MCF 10A (cell line): ENCODE data around the gene EXOC3. TPM values are rescaled to one million over a fixed set of nuclear protein-coding genes. Genes with fewer than 3 reads are reported as not detected.
"Not testable (repeated sequence)": the region's sequence is repeated elsewhere in the genome, so short reads cannot be mapped to it uniquely, and the experiment has no call there.

Experiments
- BruUV-seq: library from RNA; stranded (reverse); fragments of 400-500 nt; replicated peaks from 2 replicates; lab custom pipeline; 2021; lab: Mats Ljungman, UMichigan
- CTCF ChIA-PET: fragments of 300-600 bp; sonication (Branson Sonifier 250); formaldehyde crosslinking; extraction: SDS; loops from one replicate; lab custom pipeline; 2021; ENCODE audit warnings: antibody characterized with exemption, inconsistent platforms; lab: Yijun Ruan, JAX
- POLR2A ChIA-PET: fragments of 300-600, 350-650 bp; sonication (Branson Sonifier 250); formaldehyde crosslinking; extraction: SDS; loops from one replicate; lab custom pipeline; 2020; ENCODE audit warnings: antibody characterized with exemption, inconsistent platforms; lab: Yijun Ruan, JAX
- DNase-seq: peaks from one replicate; pipeline ENCODE4 v3.0.0-alpha.2; 2018; ENCODE audit not compliant: unreplicated experiment
- H3K27ac Mint-ChIP-seq: one replicate; pipeline ENCODE4 v1.8.0; 2022; ENCODE audit warnings: mild to moderate bottlenecking, low read depth, mixed read lengths; ENCODE audit not compliant: unreplicated experiment
- H3K27me3 Mint-ChIP-seq: one replicate; pipeline ENCODE4 v1.8.0; 2022; ENCODE audit warnings: mixed read lengths; ENCODE audit not compliant: insufficient read depth, unreplicated experiment
- H3K36me3 Mint-ChIP-seq: one replicate; pipeline ENCODE4 v1.8.0; 2022; ENCODE audit warnings: mild to moderate bottlenecking, moderate library complexity, mixed read lengths; ENCODE audit not compliant: insufficient read depth, unreplicated experiment
- H3K4me1 Mint-ChIP-seq: one replicate; pipeline ENCODE4 v1.8.0; 2022; ENCODE audit warnings: mixed read lengths; ENCODE audit not compliant: insufficient read depth, unreplicated experiment
- H3K4me3 Mint-ChIP-seq: one replicate; pipeline ENCODE4 v1.8.0; 2022; ENCODE audit warnings: mild to moderate bottlenecking, moderate library complexity, mixed read lengths; ENCODE audit not compliant: unreplicated experiment
- H3K9me3 Mint-ChIP-seq: one replicate; pipeline ENCODE4 v1.8.0; 2022; ENCODE audit warnings: mixed read lengths; ENCODE audit not compliant: unreplicated experiment
- intact Hi-C: fragments of 100-400 bp; cut with micrococcal nuclease; formaldehyde crosslinking; loops from 2 replicates; pipeline ENCODE4 v1.14.1; 2022
- total RNA-seq: library from RNA; stranded (reverse); gene quantifications from 2 replicates; pipeline ENCODE4 v1.2.3, GENCODE V29; 2022
- TF ChIP-seq, protein P1 (sequence below): fragments of 200-600 bp; IDR thresholded peaks from one replicate; pipeline ENCODE4 v1.8.0; 2022; ENCODE audit warnings: antibody characterized with exemption, mild to moderate bottlenecking; ENCODE audit not compliant: unreplicated experiment

The EXOC3 gene
- total RNA-seq, 1 experiment from 2014 or later = 44.1 TPM

DNA sequence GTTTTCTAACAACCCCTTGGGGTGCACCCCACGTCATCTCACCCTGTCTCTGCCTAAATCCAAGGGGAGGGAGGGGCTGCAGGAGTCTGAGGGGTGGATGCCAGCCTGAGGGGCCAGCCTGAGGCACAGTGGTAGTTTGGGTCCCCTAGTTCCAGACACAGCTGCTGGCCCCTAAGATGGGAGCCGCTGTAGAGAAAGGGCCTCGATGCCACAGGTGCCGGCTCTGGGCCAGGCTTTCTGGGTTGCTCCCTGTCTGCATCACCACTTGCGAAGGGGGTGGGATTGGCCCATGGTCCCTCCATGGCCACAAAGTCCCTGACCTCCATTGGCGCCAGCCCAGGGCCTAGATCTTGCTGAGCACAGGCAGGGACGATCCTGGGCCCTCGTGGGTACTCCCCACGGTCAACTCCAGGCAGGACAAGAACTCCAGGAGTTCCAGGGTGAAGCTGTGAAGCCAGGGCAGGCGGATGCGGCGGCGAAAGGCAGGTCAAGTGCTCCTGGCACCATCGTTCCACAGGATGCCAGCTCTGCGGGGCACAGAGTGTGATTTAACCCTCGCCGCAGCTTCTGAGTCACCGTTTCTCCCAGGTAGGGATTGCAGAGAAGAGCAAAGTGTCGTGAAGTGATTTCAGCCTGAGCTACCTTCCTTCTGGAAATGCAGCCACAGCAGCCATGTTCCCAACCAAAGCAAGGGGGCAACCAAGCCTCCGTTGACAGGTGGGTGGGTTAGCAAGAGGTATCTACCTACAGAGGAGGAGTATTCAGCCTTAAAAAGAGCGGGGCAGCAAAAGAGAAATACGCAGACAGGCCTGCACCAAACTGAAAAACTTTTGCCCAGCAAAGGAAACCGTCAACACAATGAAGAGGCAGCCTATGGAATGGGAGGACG, 41.6 kb upstream of the EXOC3 start:
- TF ChIP-seq, protein P1, sequence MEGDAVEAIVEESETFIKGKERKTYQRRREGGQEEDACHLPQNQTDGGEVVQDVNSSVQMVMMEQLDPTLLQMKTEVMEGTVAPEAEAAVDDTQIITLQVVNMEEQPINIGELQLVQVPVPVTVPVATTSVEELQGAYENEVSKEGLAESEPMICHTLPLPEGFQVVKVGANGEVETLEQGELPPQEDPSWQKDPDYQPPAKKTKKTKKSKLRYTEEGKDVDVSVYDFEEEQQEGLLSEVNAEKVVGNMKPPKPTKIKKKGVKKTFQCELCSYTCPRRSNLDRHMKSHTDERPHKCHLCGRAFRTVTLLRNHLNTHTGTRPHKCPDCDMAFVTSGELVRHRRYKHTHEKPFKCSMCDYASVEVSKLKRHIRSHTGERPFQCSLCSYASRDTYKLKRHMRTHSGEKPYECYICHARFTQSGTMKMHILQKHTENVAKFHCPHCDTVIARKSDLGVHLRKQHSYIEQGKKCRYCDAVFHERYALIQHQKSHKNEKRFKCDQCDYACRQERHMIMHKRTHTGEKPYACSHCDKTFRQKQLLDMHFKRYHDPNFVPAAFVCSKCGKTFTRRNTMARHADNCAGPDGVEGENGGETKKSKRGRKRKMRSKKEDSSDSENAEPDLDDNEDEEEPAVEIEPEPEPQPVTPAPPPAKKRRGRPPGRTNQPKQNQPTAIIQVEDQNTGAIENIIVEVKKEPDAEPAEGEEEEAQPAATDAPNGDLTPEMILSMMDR = no peak
- POLR2A ChIA-PET = no interaction called here
- no peaks in the 10 kb centered on the region for H3K27me3 Mint-ChIP-seq
- H3K9me3 Mint-ChIP-seq = no peaks in the 10 kb centered on the region
- H3K4me3 Mint-ChIP-seq = no peak overlapping the region
- intact Hi-C loops = no loop called here
- no peak for DNase-seq
- CTCF ChIA-PET = interaction anchor here (0.6 to 0.8 kb wide), 2 partner anchors 65 to 72 kb away, joined by 3 read pairs; no protein-coding TSS in a partner anchor
- no TSS peak for BruUV-seq
- no peaks in the 10 kb centered on the region for H3K36me3 Mint-ChIP-seq
- peaks cover under 1% of the 10 kb centered on the region for H3K4me1 Mint-ChIP-seq
- H3K27ac Mint-ChIP-seq = no peak overlapping the region

DNA sequence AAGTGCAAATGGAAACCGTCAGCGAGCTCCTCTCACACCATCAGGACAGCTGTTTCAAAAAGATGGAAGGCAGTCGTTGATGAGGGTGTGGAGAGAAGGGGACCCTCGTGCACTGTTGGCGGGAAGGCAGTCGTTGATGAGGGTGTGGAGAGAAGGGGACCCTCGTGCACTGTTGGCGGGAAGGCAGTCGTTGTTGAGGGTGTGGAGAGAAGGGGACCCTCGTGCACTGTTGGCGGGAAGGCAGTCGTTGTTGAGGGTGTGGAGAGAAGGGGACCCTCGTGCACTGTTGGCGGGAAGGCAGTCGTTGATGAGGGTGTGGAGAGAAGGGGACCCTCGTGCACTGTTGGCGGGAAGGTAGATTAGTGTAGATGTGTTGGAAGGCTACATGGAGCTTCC, 40.8 kb upstream of the EXOC3 start:
- not testable (repeated sequence) for BruUV-seq, DNase-seq

DNA sequence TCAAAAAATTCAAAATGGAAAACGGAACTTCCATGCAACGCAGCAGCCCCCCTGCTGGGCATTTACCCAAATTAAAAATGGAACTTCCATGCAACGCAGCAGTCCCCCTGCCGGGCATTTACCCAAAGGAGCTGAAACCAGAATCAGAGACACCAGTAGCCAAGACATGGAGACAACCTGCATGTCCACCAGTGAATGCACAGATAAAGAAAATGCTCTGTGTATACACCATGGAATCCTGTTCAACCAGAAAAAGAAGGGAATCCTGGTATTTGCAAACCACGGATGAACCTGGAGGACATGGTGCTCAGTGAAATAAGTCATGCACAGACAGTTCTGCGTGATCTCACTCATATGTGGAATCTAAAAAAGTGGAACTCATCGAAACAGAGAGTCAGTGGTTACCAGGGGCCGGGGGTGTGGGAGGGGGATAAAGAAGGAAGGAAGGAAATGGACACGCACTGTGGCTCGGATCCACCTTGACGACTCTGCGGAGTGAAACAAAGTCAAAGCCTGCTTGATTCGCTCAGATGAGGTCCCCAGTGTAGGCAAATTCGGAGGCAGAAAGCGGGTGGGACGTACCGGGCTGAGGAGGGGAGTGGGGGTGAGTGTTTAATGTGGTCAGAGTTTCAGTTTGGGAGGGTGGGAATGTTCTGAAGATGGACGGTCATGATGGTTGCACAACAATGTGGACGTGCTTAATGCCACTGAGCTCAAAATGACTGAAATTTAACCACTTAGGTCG, 40.2 kb upstream of the EXOC3 start:
- intact Hi-C loops = no loop called here
- Mint-ChIP-seq H3K27me3 (no peaks in the 10 kb centered on the region), H3K36me3 (no peaks in the 10 kb centered on the region), H3K27ac (no peak overlapping the region), H3K9me3 (no peaks in the 10 kb centered on the region), H3K4me3 (no peak overlapping the region), H3K4me1 (peaks cover 14% of the 10 kb centered on the region)
- no TSS peak for BruUV-seq
- TF ChIP-seq, protein P1 = no peak
- CTCF ChIA-PET = interaction anchor here (0.8 kb wide), 1 partner anchor 66 kb away, joined by 3 read pairs; no protein-coding TSS in a partner anchor
- POLR2A ChIA-PET = interaction anchor here (0.7 kb wide), 1 partner anchor 10 kb away, joined by 3 read pairs; no protein-coding TSS in a partner anchor
- no peak for DNase-seq

More for the DNA sequence above, 40.8 kb upstream of the EXOC3 start:
- H3K36me3 Mint-ChIP-seq, intact Hi-C loops, H3K4me3 Mint-ChIP-seq, H3K27me3 Mint-ChIP-seq, H3K9me3 Mint-ChIP-seq, H3K4me1 Mint-ChIP-seq, H3K27ac Mint-ChIP-seq: not testable (repeated sequence)
- ChIA-PET CTCF (interaction anchor here (0.6 to 0.8 kb wide), 2 partner anchors 65 to 72 kb away, joined by 3 read pairs; no protein-coding TSS in a partner anchor), POLR2A (interaction anchor here (0.7 kb wide), 1 partner anchor 11 kb away, joined by 3 read pairs; no protein-coding TSS in a partner anchor)

DNA sequence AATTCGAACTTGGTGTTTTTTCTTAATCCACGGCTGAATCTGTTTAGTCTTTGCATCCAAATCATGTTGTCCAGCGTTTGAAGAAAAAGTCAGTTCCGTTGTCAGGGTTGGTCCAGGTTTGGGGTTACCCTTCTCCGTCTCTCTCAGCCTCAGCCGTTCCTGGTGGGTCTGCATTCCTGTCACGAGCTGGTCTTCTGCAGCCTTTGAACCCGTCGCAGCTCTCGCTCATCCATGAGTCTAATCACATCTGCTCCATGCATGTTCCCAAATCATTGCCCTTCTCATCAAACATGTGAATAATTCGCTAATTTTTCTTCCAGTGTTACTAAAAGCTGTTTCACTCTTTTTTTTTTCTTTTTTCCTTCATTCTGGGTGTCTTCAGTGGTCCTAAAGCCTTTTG, 39.0 kb upstream of the EXOC3 start:
- ChIA-PET POLR2A (interaction anchor here (0.6 kb wide), 1 partner anchor 270 kb away, joined by 4 read pairs; no protein-coding TSS in a partner anchor), CTCF (no interaction called here)
- TF ChIP-seq, protein P1 = no peak
- no peaks in the 10 kb centered on the region for H3K36me3 Mint-ChIP-seq
- no peaks in the 10 kb centered on the region for H3K27me3 Mint-ChIP-seq
- H3K9me3 Mint-ChIP-seq = no peaks in the 10 kb centered on the region
- intact Hi-C loops = no loop called here
- no TSS peak for BruUV-seq
- H3K4me1 Mint-ChIP-seq = peaks cover 16% of the 10 kb centered on the region
- DNase-seq = no peak
- no peak overlapping the region for H3K27ac Mint-ChIP-seq
- H3K4me3 Mint-ChIP-seq = no peak overlapping the region
